Inflammatory macrophage (primary cell): Measurements from ENCODE around the gene RBFOX2.
"Not testable (repeated sequence)": the region's sequence is repeated elsewhere in the genome, so short reads cannot be mapped to it uniquely, and the experiment has no call there.

Experiments used
- DNase-seq, 2 donors: peaks; one replicate each; pipeline ENCODE4 v3.0.0-alpha.2; 2020 to 2022

Gene RBFOX2

DNA sequence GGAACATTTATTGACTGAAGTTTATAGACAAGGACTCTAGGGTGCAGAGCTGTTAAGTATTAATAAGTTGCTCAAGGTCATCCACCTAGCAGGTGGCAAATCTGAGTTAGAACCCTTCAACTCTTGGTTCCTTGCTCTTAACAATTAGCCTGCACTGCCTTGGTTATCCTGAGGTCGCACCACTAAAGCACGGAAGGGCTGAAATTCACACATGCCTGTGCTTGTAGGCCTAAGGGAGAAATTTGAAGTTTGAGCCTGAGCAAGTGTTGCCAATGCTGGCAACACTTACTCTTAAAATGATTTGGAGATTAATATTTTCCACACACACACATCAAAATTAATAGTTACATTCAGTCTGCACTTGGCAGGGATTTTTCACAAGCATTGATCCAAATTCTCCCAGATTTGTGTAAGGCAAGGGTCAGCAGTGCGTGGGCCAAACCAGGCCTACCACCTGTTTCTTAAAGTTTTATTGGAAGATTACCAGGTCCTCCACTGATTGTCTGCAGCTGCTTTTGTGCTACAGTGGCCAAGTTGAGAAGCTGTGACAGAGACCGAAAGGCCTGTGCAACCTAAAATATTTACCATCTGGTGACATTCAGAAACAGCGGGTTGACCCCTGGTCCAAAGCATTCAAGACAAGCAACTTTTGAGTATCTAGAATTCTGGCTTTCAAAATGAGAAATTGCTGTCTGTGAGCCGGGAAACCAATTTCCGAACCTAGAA, 294.7 kb downstream of the RBFOX2 start:
- DNase-seq, result no peak

GRCh38 chr22:35733036-35733435, 295.6 kb downstream of the RBFOX2 start:
- DNase-seq, result no peak

- no peak for DNase-seq
Measured at GRCh38 chr22:35732116-35732515, 296.5 kb downstream of the RBFOX2 start.

DNA sequence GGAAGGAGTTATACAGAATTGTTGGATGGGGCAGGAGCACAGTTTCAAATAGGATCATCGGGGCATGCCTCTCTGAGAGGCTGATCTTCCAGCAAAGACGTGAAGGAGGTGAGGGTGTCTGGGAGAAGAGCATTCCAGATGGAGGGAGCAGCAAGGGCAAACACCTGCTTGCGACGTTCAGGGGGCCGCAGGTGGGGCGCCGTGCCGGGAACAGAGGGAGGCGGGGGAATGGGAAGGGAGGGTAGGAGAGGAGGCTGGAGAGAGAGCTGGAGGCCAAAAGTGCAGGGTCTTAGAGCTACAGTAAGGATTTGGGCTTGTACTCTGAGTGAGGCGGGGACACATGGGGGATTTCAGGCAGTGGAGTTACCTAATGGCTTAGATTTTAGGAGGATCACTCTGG, 297.3 kb downstream of the RBFOX2 start:
- no peak for DNase-seq

DNA sequence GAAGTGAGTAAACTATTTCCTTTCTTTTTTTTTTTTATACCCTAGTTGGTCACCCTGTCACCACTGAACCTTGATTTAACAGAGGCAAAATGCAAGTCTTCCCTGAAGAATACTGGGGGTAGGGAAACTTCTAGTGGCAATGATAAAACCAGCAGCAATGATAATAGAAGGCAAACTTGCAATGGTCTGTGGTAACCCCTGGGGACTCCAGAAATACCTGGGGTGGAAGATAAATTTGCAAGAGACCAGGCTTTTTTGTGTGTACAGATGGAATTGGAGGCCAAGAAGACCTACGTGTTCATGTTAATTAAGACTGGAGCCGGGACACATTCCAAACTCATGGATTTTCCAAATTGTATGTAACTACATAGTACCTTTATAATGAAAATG, 299.3 kb downstream of the RBFOX2 start:
- no peak for DNase-seq

- DNase-seq, result no peak
Measured at GRCh38 chr22:35728639-35729308, 299.9 kb downstream of the RBFOX2 start.

- no peak for DNase-seq
Measured at GRCh38 chr22:35727436-35727835, 301.2 kb downstream of the RBFOX2 start.

- DNase-seq, result no peak
Measured at GRCh38 chr22:35726933-35727332, 301.7 kb downstream of the RBFOX2 start.

GRCh38 chr22:35726398-35726797, 302.2 kb downstream of the RBFOX2 start:
- DNase-seq, result no peak

- DNase-seq, result no peak
Measured at GRCh38 chr22:35725521-35725920, 303.1 kb downstream of the RBFOX2 start.

- DNase-seq, result no peak
Measured at GRCh38 chr22:35721960-35722359, 306.7 kb downstream of the RBFOX2 start.

DNA sequence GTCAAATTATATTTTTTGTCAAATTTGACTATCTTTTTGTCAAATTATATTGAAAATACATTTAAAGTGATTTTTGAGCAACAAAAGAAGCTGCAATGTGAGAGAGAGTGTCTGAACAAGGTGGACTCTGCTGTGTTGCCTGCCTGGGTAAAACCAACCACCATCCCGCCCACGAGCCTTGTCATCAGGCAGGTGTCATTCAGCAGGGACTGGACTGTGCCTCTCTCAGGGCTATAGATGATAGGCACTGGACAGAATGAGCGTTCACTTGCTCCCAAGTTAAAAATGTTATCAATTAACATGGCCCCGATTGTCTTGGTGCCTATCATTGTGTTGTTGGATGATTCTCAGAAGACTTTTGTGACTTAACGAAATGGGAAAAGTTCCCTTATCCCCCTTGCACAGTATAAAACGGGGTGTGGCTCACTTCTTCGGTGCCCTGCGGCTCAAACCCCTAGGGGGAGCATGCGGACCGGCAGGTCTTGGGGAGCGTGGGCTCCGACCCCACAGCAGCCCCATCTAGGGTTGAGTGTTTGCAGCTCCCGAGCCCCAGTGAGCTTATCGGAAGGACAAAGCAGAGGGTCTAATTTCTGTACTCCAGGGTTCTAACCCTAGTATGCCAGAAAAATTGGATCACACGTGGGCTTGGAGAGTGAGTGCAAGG, 309.3 kb downstream of the RBFOX2 start:
- no peak for DNase-seq

DNA sequence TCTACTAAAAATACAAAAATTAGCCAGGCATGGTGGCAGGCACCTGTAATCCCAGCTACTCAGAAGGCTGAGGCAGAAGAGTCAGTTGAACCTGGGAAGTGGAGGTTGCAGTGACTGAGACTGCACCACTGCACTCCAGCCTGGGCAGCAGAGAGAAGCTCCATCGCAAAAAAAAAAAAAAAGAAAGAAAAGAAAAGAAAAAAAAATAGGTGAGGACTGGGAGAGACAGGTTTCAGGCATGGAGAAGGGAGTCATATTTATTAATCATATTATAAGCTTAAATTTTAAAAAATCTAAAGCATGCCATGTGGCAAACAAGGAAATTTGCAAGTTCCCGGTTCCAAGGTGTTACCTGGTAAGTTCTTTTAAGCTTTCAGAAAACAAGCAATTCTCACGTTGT, 311.1 kb downstream of the RBFOX2 start, which contains the start of gene APOL5:
APOL5 (plus strand) TSS at position 301 of the 400 bp plus-strand sequence; CDS start at position 301, 0 bp downstream.
- DNase-seq, result no peak

DNA sequence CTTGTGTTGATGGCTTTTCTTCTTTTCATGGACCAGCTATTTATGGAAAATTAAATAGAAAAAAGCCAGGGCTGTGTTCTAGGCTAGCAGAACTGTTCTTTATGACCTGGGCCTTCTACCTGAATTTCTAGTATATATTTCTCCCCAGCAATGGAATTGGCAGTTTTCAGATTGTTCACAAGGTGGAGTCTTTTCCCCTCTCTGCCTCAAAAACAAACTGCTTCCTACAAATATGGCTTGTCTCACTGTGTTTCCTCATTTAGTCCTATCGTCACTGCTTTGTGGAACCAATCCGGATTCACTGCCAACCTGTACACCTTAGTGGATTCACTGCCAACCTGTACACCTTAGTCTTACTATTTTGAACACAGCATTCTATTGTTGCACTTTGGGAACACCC, 316.0 kb downstream of the RBFOX2 start:
- DNase-seq, result no peak

GRCh38 chr22:35711336-35711735, 317.3 kb downstream of the RBFOX2 start:
- DNase-seq, result no peak

DNA sequence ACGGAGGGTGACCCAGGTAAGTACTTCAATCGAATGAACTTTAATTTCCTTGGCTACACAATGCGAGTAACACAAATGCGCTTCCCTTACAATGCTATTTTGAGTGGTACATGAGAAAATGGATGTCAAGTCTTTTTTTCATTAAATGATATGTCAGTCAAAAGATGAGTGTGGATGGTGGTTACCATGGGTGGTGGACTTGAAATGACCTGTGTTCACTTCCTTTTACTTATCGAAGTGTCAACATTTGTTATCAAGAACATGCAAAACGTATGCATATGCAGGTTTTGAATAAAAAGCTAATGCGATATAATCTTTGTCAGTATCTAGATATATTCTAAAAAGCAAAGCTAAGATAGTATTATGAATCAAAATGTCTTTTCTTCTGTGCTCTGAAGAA, 319.7 kb downstream of the RBFOX2 start:
- DNase-seq, result no peak

DNA sequence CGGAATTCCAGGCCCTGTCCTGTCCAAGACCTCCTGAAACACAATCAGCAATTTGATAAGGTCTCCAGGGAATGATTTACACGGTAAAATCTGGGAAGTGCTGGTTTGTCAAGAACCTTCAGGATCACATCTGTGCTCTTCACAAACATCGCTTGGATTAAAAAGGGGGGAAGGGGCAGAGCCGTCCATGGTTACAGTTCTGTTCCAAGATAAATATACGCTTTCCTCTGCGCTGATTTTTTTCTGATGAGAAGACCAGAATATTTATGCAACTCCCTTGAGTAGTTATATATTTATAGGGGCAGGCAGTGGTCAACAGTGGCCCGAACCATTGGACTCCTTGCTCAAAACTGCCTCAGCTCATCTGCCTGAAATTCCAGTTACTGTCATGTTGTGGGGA, 320.2 kb downstream of the RBFOX2 start:
- DNase-seq, result no peak

GRCh38 chr22:35705141-35705540, 323.5 kb downstream of the RBFOX2 start:
- no peak for DNase-seq

GRCh38 chr22:35703861-35704584, 324.6 kb downstream of the RBFOX2 start:
- DNase-seq, result no peak

GRCh38 chr22:35699852-35700251, 328.8 kb downstream of the RBFOX2 start:
- not testable (repeated sequence) for DNase-seq

DNA sequence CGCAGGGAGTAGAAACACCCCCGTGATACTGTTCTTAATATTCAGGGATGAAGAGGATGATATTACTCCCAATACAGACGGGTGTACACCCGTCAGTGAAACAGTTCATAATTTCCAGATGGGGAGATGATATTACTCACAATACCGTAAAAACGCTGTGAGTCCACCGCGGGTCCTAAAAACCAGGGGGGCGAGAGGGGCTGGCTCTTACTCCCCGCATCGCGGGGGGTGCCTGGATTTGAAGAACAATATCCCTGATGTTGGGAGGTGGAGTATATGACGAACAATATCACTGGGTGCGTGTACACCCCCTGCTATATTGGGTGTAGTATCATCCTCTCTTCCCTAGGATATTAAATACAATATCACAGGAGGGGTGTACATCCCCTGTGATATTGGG, 331.5 kb downstream of the RBFOX2 start:
- no peak for DNase-seq

DNA sequence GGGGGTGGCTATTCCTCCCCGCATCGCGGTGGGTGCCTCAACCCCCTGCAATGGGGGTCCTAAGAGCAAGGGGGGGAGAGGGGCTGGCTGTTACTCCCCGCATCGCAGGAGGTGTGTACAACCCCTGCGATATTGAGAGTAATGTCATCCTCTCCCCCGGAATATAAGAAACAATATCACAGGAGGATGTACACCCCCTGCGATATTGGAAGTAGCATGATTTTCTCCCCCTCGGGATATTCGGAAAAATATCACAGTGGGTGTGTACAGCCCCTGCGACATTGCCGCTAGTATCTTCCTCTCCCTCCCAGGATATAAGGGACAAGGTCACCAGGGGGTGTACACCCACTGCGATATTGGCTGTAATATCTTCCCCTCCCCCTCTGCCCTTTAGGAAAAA, 333.4 kb downstream of the RBFOX2 start:
- no peak for DNase-seq

- DNase-seq, result no peak
Measured at GRCh38 chr22:35690001-35690400, 338.6 kb downstream of the RBFOX2 start.
